Activated naive CD4-positive, alpha-beta T cell treated with anti-CD3 and anti-CD28 coated beads for 36 hours (primary cell): ENCODE measurements around the gene PNLIPRP3. TPM values are rescaled to one million over a fixed set of nuclear protein-coding genes. Genes with fewer than 3 reads are reported as not detected.
A peak's percentile ranks its signal among the peaks of the same experiment; 100 is the strongest.

Experiments
- CTCF ChIA-PET: fragments of 350-600 bp; sonication (Branson Sonifier 250); formaldehyde crosslinking; loops from one replicate; lab custom pipeline; 2021; ENCODE audit warnings: antibody characterized with exemption; lab: Charles Lee
- DNase-seq: peaks from one replicate; pipeline ENCODE4 v3.0.0-alpha.2; 2020
- H3K27ac Mint-ChIP-seq: one replicate; pipeline ENCODE4 v1.8.0; 2021; ENCODE audit warnings: mild to moderate bottlenecking, mixed read lengths
- H3K27me3 Mint-ChIP-seq: one replicate; pipeline ENCODE4 v1.8.0; 2021; ENCODE audit warnings: low read depth, mixed read lengths
- H3K36me3 Mint-ChIP-seq: one replicate; pipeline ENCODE4 v1.8.0; 2021; ENCODE audit warnings: low read depth, mixed read lengths
- H3K4me1 Mint-ChIP-seq: one replicate; pipeline ENCODE4 v1.8.0; 2021; ENCODE audit warnings: low read depth, mixed read lengths
- H3K4me3 Mint-ChIP-seq: one replicate; pipeline ENCODE4 v1.8.0; 2021; ENCODE audit warnings: mild to moderate bottlenecking, moderate library complexity, mixed read lengths
- H3K9me3 Mint-ChIP-seq: one replicate; pipeline ENCODE4 v1.8.0; 2021; ENCODE audit warnings: mixed read lengths
- intact Hi-C: fragments of 100-400 bp; cut with micrococcal nuclease; formaldehyde crosslinking; loops from one replicate; pipeline ENCODE4 v1.15.1; 2023
- total RNA-seq, 2 experiments: library from RNA; stranded (reverse); gene quantifications; one replicate each; pipeline ENCODE4 v1.2.3, GENCODE V29; 2021

The PNLIPRP3 gene
- total RNA-seq, 2 experiments from 2014 or later, result not detected

DNA sequence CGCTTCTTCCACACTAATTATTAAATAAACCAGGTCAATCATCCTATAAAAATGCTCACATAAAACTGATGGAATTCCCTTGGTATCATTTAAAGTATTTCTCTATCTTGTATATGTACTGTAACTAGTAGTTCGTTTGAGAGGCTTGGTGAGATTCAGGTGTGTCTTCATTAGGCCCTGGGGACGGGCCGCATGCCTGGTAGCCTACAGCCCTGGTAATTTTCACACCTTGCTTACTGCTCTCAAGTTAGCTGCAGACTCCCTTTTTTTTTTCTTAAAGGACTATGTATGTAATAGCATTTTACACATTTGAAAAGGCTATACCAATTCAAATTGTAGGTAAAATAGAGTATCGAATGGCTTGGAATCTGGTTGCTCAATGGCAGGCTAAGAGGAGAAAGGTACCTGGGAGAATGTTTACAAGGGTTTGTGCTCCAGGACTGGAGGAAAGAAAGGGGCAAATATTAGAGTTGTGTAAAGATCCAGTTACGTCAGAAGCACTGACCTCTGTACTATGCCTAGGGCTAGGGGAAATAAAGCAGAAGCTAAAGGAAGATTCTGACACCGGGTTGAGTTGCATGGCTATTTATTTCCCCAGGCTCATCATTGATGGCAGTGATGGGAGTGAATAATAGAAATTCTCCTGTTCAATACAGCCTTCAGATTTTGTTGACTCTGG is 59.3 kb downstream of the PNLIPRP3 start:
- H3K4me1 Mint-ChIP-seq, result no peaks in the 10 kb centered on the region
- intact Hi-C loops, result no loop called here
- no peaks in the 10 kb centered on the region for H3K36me3 Mint-ChIP-seq
- no peak overlapping the region for H3K27ac Mint-ChIP-seq
- H3K27me3 Mint-ChIP-seq, result peaks cover 2% of the 10 kb centered on the region
- no peak for DNase-seq
- no peaks in the 10 kb centered on the region for H3K9me3 Mint-ChIP-seq
- H3K4me3 Mint-ChIP-seq, result no peak overlapping the region
- CTCF ChIA-PET, result interaction anchor here (1.1 kb wide), 1 partner anchor 35 kb away, joined by 3 read pairs; no protein-coding TSS in a partner anchor

DNA sequence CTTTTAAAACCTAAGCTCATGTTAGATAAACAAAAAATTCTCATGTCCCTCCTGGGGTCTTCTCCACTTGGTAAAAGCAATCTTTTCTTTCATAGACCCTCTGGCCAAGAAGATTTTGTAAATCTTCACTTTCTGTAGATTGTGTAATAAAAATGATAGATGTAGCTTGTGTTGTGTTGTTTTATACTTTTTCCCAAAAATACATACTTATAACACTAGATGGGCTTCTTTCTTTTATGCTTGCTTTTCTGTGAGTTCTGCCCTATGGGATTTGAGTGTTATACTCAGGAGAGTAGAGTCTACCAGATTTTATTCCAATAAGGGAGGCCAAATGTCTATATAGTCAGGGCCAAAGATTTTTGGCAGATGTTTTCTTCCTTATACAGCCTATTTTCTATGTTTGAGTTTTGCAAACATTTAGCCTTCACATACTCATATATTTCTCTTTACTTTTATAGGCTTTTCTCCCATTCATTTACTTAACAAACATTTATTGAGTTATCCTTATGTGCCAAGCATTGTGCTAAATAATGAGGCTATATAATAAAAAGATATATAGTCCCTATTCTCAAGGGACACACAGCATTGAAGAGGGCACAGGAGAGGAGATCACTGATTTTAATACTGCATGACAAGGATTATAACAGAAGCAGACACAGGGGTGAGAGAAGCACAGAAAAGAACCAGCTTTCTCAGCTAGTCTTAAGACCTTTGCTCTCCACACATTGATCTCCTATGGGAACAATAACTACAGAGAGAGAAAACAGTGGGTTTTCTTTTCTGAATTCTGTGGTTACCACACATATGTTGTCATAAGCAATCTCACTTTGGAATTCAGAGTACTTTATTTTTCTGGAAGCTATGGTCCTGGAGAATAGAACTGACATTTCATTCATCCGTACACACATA is 60.1 kb downstream of the PNLIPRP3 start:
- Mint-ChIP-seq H3K27me3 (peaks cover 2% of the 10 kb centered on the region), H3K36me3 (no peaks in the 10 kb centered on the region), H3K9me3 (no peaks in the 10 kb centered on the region), H3K27ac (no peak overlapping the region), H3K4me1 (no peaks in the 10 kb centered on the region), H3K4me3 (no peak overlapping the region)
- CTCF ChIA-PET, result interaction anchor here (1.1 kb wide), 1 partner anchor 34 kb away, joined by 3 read pairs; no protein-coding TSS in a partner anchor
- intact Hi-C loops, result no loop called here
- no peak for DNase-seq

DNA sequence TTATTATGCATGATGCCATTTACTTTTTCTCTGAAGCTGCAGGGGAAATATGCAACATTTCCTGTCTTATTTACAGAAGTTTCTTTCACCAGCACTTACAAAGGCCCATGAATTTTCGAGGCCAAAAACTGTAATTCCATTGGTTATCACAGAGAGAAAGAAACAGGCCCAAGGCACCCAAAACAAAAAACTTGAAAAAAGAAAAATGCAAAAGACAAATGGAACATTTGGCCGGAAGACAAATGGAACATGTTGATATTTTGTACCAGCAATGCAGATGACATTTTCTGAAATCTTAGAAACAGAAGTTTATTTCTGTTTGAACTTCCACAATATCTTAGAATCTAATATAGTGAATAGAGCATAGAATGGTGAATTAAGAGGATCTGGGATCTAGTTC is 61.8 kb downstream of the PNLIPRP3 start:
- H3K27me3 Mint-ChIP-seq, result peaks cover 2% of the 10 kb centered on the region
- no peaks in the 10 kb centered on the region for H3K36me3 Mint-ChIP-seq
- CTCF ChIA-PET, result no interaction called here
- no peaks in the 10 kb centered on the region for H3K9me3 Mint-ChIP-seq
- no peak for DNase-seq
- no peaks in the 10 kb centered on the region for H3K4me1 Mint-ChIP-seq
- intact Hi-C loops, result no loop called here
- H3K4me3 Mint-ChIP-seq, result no peak overlapping the region
- no peak overlapping the region for H3K27ac Mint-ChIP-seq

DNA sequence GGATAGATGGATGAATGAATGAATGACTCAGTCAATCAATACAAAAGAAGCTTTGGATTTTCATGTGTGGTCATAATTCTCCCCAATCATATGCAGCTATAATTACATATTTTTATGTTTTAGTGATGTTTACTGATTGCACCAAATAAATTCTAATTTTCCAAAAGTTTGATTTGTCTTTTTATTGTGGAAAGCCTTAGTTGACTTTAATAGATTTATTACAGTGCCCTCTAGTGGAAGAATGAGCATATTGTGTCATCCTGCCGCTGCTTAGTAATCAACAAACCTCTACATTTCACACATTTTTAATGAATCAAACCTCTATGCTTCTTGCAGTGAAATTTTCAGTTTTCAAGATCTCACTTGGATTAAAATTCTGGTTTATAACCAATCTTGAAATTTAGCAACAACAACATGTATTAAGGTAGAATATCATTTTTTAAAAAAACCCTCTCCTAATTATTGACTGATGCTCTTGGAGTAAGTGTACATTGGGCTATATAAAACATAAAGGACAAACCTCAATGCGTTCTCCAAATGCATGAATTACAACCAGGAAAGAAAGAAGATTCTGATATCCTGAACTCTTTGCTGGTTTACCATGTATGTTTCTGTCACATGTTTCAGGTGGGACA is 62.5 kb downstream of the PNLIPRP3 start:
- intact Hi-C loops, result loop anchor here (1.0 kb wide), 1 partner anchor 46 kb away; no protein-coding TSS in a partner anchor
- DNase-seq, result no peak
- Mint-ChIP-seq H3K4me3 (no peak overlapping the region), H3K4me1 (no peaks in the 10 kb centered on the region), H3K27ac (no peak overlapping the region), H3K36me3 (no peaks in the 10 kb centered on the region), H3K9me3 (no peaks in the 10 kb centered on the region), H3K27me3 (peaks cover 2% of the 10 kb centered on the region)
- CTCF ChIA-PET, result interaction anchor here (1.2 kb wide), 1 partner anchor 36 kb away, joined by 3 read pairs; no protein-coding TSS in a partner anchor

DNA sequence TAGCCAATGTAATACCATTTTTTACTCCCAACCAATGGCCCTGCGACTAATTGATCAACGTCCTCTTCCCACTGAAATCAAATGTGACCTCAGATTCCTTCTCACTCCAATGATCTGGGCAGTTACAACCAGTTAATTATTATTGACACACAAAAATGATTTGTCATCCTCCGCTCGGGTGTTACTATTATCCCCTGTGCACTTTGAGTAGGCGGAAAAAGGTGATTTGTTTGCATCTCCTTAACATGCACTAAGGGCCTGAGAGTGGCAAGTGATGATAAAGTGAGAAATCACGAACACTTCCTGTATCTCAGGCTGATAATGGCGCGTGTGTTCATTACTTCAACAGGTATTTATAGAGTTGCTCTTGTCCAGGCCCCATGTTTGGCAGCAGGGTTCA is 77.1 kb downstream of the PNLIPRP3 start:
- CTCF ChIA-PET, result no interaction called here
- Mint-ChIP-seq H3K4me3 (no peak overlapping the region), H3K27me3 (peaks cover 5% of the 10 kb centered on the region), H3K36me3 (no peaks in the 10 kb centered on the region), H3K4me1 (no peaks in the 10 kb centered on the region), H3K9me3 (no peaks in the 10 kb centered on the region), H3K27ac (no peak overlapping the region)
- intact Hi-C loops, result no loop called here
- no peak for DNase-seq

DNA sequence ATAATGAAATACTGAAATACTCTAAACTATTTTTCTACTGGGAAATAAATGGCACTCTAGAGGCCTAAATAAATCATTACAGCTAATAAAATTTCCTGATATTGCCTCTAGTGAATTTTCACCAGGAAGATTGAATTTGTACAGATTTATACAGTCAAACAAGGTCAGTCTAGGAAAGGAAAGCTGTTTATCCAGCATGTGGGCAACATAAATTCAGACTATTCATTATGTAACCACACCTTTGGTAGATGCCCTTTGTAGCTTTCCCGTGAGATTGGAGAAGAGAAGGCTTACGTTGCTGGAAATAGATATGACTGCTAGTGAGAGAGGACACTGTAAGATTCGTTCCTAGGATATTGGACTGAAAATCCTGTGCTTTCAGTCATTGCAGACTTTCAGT is 82.9 kb downstream of the PNLIPRP3 start:
- intact Hi-C loops, result no loop called here
- H3K27ac Mint-ChIP-seq, result no peak overlapping the region
- no peak overlapping the region for H3K4me3 Mint-ChIP-seq
- no peaks in the 10 kb centered on the region for H3K36me3 Mint-ChIP-seq
- CTCF ChIA-PET, result interaction anchor here (1.6 kb wide), 1 partner anchor 11 kb away, joined by 7 read pairs; no protein-coding TSS in a partner anchor
- H3K9me3 Mint-ChIP-seq, result no peaks in the 10 kb centered on the region
- H3K27me3 Mint-ChIP-seq, result peaks cover 9% of the 10 kb centered on the region
- no peaks in the 10 kb centered on the region for H3K4me1 Mint-ChIP-seq
- no peak for DNase-seq

DNA sequence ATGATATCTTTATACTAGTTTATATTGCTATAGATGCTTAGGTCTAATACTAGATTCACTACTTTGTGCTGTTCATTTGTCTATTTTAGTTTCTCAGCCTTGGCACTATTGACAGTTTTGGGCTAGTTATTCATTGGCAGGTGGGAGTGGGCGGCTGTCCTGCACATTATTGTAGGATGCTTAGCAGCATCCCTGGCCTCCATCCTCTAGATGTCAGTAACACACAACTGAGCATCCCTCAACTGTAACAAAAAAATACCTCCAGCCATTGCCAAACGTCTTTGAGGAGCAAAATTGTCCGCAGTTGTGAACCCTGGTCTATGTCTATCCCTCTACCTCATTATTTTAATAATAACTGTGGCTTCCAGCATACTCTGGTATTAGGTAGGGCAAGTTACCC is 83.7 kb downstream of the PNLIPRP3 start:
- Mint-ChIP-seq H3K4me3 (no peak overlapping the region), H3K27me3 (peaks cover 9% of the 10 kb centered on the region), H3K36me3 (no peaks in the 10 kb centered on the region), H3K27ac (no peak overlapping the region), H3K9me3 (no peaks in the 10 kb centered on the region), H3K4me1 (no peaks in the 10 kb centered on the region)
- no peak for DNase-seq
- CTCF ChIA-PET, result interaction anchor here (1.6 kb wide), 1 partner anchor 11 kb away, joined by 7 read pairs; no protein-coding TSS in a partner anchor
- intact Hi-C loops, result no loop called here

DNA sequence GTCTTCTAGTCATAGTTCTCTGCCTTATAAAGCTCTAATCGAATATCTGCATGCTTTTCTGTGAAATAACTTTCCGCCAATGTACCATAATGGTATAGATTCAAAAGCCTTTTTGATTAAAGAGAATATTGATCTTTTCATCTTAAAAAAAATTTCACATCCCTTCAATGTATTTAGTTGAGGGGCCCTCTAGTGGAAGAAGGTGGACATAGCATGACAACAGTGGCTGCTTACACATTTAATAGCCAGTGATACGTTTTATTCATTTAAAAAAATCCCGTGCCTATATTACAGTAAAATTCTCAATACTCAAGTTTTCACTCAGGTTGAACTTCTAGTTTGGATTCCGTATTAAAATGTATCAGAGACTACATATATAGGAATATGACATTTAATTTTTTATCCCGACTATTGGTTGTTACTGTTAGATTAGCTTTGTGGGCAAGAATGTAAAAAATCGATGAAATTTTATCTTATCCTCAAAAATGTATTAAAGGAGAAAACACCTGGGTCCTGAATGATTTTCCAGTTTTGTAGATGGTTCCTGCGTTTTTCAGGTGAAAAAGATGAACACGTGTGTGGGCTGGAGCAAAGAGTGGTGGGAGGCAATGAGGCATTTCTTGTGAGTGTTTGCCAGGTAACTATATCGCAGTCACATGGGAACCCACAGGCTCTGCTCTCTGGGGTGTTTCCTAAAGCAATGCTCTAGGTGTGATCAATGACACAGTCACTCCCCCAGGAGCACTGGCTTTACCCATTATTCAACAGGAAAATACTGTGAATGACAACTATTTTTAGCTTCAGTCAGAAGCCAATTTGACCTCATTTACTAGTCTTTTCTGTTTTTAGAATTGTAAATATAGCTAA is 94.0 kb downstream of the PNLIPRP3 start:
- no peaks in the 10 kb centered on the region for H3K36me3 Mint-ChIP-seq
- H3K9me3 Mint-ChIP-seq, result no peaks in the 10 kb centered on the region
- peak; percentile 45 for DNase-seq
- H3K27me3 Mint-ChIP-seq, result peaks cover 11% of the 10 kb centered on the region
- H3K4me3 Mint-ChIP-seq, result no peak overlapping the region
- CTCF ChIA-PET, result interaction anchor here (0.7 to 1.8 kb wide), 3 partner anchors 11 to 35 kb away, joined by 3 to 7 read pairs (median 3); no protein-coding TSS in a partner anchor
- no peaks in the 10 kb centered on the region for H3K4me1 Mint-ChIP-seq
- intact Hi-C loops, result loop anchor here (1.0 kb wide), 2 partner anchors 77 to 655 kb away; no protein-coding TSS in a partner anchor
- no peak overlapping the region for H3K27ac Mint-ChIP-seq

DNA sequence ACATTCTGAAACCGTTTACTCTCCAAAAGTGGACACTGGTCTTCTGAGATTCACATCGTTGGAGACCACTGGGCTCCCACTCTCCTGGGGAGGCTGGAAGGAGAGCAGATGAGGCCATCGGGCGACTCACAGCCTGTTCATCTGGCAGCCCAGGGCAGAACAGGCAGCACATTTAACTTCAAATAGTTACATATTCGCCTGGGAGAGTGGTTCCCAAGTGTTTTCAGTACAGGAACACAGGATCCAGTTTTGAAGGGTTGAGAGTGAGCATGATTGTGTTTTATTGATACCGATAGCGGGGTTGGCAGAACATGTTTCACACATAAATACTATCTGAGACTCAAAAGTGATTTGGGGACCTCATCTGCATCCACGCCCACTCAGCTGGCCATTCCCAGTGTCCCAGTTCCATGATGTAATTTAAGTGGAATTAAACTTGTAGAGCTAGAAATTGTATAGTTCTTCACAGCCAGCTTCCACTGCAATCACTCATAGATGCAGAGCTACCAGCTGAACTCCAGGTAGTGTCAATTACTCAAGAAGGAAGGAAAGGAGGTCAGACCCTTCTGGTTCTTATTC is 95.2 kb downstream of the PNLIPRP3 start:
- Mint-ChIP-seq H3K4me3 (no peak overlapping the region), H3K36me3 (no peaks in the 10 kb centered on the region), H3K4me1 (no peaks in the 10 kb centered on the region), H3K27ac (no peak overlapping the region), H3K27me3 (peaks cover 11% of the 10 kb centered on the region), H3K9me3 (no peaks in the 10 kb centered on the region)
- no peak for DNase-seq
- CTCF ChIA-PET, result interaction anchor here (1.2 to 1.8 kb wide), 2 partner anchors 12 to 159 kb away, joined by 3 to 7 read pairs; no protein-coding TSS in a partner anchor
- intact Hi-C loops, result no loop called here

DNA sequence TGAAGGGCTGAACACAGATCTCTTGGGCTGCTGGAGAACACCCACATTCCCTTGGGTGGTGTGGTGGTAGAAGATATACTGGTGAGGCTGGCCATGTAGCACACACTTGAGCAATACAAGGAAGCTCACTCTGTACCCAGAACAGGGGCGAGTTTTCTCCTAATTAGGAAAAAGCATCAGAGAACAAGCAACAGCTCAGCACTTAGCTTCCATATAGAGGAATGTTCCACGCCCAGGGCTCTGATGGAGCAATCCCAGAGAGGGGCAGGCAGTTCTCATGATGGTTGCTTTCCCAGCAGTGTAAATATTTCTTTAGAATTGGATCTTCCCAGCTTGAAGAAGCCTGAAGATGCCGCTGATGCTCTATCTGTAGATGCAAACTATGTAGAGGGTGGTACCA is 97.1 kb downstream of the PNLIPRP3 start:
- intact Hi-C loops, result no loop called here
- Mint-ChIP-seq H3K36me3 (no peaks in the 10 kb centered on the region), H3K9me3 (no peaks in the 10 kb centered on the region), H3K4me3 (no peak overlapping the region), H3K4me1 (no peaks in the 10 kb centered on the region), H3K27me3 (peaks cover 11% of the 10 kb centered on the region), H3K27ac (no peak overlapping the region)
- CTCF ChIA-PET, result interaction anchor here (1.0 kb wide), 1 partner anchor 9 kb away, joined by 3 read pairs; no protein-coding TSS in a partner anchor
- no peak for DNase-seq

DNA sequence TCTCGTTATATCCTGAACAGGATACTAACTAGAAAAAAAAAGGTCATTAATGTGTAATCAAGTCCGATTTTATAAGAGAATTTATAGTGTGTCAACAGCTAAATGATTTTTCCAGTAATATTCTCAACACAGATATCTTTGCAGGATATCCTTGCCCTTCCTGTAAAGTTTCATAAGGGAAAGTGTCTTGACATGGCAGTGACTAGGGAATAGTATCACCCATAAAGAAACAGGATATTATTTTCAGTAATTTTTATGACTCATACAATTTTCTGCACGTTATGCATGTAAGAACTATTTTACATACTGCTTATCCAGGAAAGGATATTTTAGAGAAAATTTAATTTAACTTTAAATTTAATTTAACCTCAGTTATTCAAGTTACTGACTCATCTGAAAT is 98.6 kb downstream of the PNLIPRP3 start:
- H3K36me3 Mint-ChIP-seq, result no peaks in the 10 kb centered on the region

More for the DNA sequence above, 98.6 kb downstream of the PNLIPRP3 start:
- Mint-ChIP-seq H3K27ac (no peak overlapping the region), H3K27me3 (peaks cover 11% of the 10 kb centered on the region), H3K4me1 (no peaks in the 10 kb centered on the region), H3K9me3 (no peaks in the 10 kb centered on the region), H3K4me3 (no peak overlapping the region)
- intact Hi-C loops, result no loop called here
- CTCF ChIA-PET, result interaction anchor here (1.0 kb wide), 1 partner anchor 35 kb away, joined by 3 read pairs; no protein-coding TSS in a partner anchor
- DNase-seq, result no peak
